ENCODE data around the gene NOL11.
"Not testable (repeated sequence)": the region's sequence is repeated elsewhere in the genome, so short reads cannot be mapped to it uniquely, and the experiment has no call there.

The NOL11 gene

GRCh38 chr17:67717624-67718324 is at the start of gene NOL11:
TSS of gene NOL11 (plus strand) at chr17:67717936. CDS start at chr17:67717948, 12 bp downstream.
- peak; percentile 99 for DNase-seq (ENCODE audit: low spot score)

- DNase-seq (ENCODE audit: low spot score): no peak
Measured at GRCh38 chr17:67671493-67671892, 46.2 kb upstream of the NOL11 start.

- DNase-seq (ENCODE audit: low spot score): no peak
Measured at GRCh38 chr17:67672592-67673335, 45.0 kb upstream of the NOL11 start.

GRCh38 chr17:67675481-67675880 is 42.3 kb upstream of the NOL11 start:
- no peak for DNase-seq (ENCODE audit: low spot score)

GRCh38 chr17:67676305-67676704 is 41.4 kb upstream of the NOL11 start:
- peak; percentile 29 for DNase-seq (ENCODE audit: low spot score)

GRCh38 chr17:67678414-67678813 is 39.3 kb upstream of the NOL11 start:
- no peak for DNase-seq (ENCODE audit: low spot score)

GRCh38 chr17:67679225-67679624 is 38.5 kb upstream of the NOL11 start:
- no peak for DNase-seq (ENCODE audit: low spot score)

- no peak for DNase-seq (ENCODE audit: low spot score)
Measured at GRCh38 chr17:67679721-67680120, 38.0 kb upstream of the NOL11 start.

GRCh38 chr17:67680445-67681224 is 37.1 kb upstream of the NOL11 start:
- DNase-seq (ENCODE audit: low spot score): no peak

GRCh38 chr17:67682196-67682595 is 35.5 kb upstream of the NOL11 start:
- no peak for DNase-seq (ENCODE audit: low spot score)

- DNase-seq (ENCODE audit: low spot score): no peak
Measured at GRCh38 chr17:67685351-67685750, 32.4 kb upstream of the NOL11 start.

- DNase-seq (ENCODE audit: low spot score): peak; percentile 56
Measured at GRCh38 chr17:67686241-67686640, 31.5 kb upstream of the NOL11 start.

GRCh38 chr17:67687511-67687910 is 30.2 kb upstream of the NOL11 start:
- no peak for DNase-seq (ENCODE audit: low spot score)

- peak; percentile 84 for DNase-seq (ENCODE audit: low spot score)
Measured at GRCh38 chr17:67689534-67690177, 28.1 kb upstream of the NOL11 start.

GRCh38 chr17:67693811-67694210 is 23.9 kb upstream of the NOL11 start:
- DNase-seq (ENCODE audit: low spot score): no peak

GRCh38 chr17:67696347-67696746 is 21.4 kb upstream of the NOL11 start:
- DNase-seq (ENCODE audit: low spot score): no peak

GRCh38 chr17:67696853-67697498 is 20.8 kb upstream of the NOL11 start:
- DNase-seq (ENCODE audit: low spot score): no peak

- no peak for DNase-seq (ENCODE audit: low spot score)
Measured at GRCh38 chr17:67700037-67700724, 17.6 kb upstream of the NOL11 start.

GRCh38 chr17:67700725-67701119 is 17.0 kb upstream of the NOL11 start:
- no peak for DNase-seq (ENCODE audit: low spot score)

GRCh38 chr17:67702861-67703260 is 14.9 kb upstream of the NOL11 start:
- not testable (repeated sequence) for DNase-seq (ENCODE audit: low spot score)

GRCh38 chr17:67707442-67707841 is 10.3 kb upstream of the NOL11 start:
- no peak for DNase-seq (ENCODE audit: low spot score)

Measured in cerebellar cortex (tissue), 1 donor.